ENCODE measurements around the gene HMGCR.

The HMGCR gene

DNA sequence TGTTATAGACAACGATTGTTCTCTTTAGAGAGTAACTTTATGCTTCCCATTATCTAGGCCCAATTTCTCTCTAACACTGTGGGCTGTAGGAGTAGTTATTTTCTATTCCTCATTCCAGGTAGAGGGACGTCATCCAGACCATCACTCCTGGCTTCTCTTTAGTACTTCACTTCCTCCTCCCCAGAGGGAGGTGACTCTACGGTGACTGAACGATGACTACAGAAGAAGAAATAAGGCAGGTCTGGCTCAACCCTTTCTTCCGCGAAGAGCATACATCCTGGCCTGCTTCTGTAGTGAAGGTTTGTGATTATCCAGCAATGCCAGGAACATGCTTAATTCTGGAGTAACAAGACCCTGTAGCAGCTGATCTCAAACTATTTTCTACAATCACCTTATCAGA lies 50.8 kb downstream of the HMGCR start:
- no peak for DNase-seq

DNA sequence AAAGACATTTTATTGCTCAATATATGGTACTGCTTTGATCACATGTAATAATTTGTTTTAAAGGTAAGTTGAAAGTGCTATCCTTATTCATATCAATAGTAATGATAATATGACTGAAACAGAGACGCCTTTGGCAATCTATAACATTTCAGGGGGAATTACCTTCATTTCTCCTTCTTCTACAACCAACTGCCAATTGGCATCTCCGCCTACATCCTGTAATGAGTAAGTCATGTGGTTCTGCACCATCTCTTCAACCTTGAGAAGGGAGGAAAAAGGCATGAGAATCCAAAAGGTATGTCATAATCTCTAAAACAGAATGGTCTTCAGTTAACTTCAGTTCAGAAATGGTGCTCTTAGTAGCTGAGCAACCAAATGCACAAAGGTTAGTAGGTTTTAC lies 52.4 kb downstream of the HMGCR start:
- DNase-seq: no peak

DNA sequence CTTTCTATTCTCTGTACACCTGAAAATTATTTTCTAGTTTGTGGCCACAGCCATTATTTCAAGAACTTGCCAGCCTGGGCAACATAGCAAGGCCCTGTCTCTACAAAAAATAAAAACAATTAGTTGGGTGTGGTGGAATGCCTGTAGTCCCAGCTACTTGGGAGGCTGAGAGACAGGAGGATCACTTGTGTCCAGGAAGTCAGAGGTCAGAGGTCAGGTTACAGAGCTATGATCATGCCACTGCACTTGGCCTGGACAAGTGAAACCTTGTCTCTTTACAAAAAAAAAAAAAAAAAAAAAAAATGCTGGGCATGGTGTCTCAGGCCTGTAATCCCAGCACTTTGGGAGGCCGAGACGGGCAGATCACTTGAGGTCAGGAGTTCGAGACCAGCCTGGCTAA lies 58.3 kb downstream of the HMGCR start:
- DNase-seq: no peak

DNA sequence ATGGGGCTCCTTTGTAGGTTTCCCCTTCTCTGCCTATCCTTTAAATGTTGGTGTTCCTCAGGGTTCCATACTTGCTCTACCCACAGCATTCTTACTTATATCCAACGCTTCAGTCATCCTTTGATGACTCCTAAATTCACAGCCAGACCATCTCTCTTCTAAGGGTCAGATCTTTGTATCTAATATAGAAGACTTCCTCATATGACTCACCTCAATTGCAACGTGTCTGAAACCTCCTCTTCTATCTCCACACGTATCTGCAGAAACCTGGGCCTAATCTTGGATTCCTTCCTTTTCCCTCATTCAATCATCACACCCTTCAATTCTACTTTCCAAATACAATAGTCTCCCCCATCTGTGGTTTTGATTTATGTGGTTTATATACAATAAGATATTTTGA lies 68.3 kb downstream of the HMGCR start:
- no peak for DNase-seq
